ENCODE results near the gene HLA-DMB.
"Not testable (repeated sequence)": the region's sequence is repeated elsewhere in the genome, so short reads cannot be mapped to it uniquely, and the experiment has no call there.

Gene HLA-DMB

GRCh38 chr6:32949113-32949512, 8.3 kb upstream of the HLA-DMB start:
- no peak for DNase-seq

GRCh38 chr6:32947552-32948465, 7.0 kb upstream of the HLA-DMB start:
- peak; percentile 69 for DNase-seq

GRCh38 chr6:32946893-32947292, 6.1 kb upstream of the HLA-DMB start:
- DNase-seq, result no peak

GRCh38 chr6:32945953-32946352, 5.1 kb upstream of the HLA-DMB start:
- no peak for DNase-seq

GRCh38 chr6:32945108-32945760, 4.4 kb upstream of the HLA-DMB start:
- DNase-seq, result no peak

- peak; percentile 85 for DNase-seq
Measured at GRCh38 chr6:32943864-32944649, 3.2 kb upstream of the HLA-DMB start.

GRCh38 chr6:32942555-32943123, 1.8 kb upstream of the HLA-DMB start:
- DNase-seq, result not testable (repeated sequence)

GRCh38 chr6:32941214-32941768, 463 bp upstream of the HLA-DMB start:
- no peak for DNase-seq

- DNase-seq, result no peak
Measured at GRCh38 chr6:32938494-32938893, 2.3 kb downstream of the HLA-DMB start.

GRCh38 chr6:32937230-32937633, 3.6 kb downstream of the HLA-DMB start:
- no peak for DNase-seq

GRCh38 chr6:32936239-32937152, 4.3 kb downstream of the HLA-DMB start:
- DNase-seq, result peak; percentile 17

GRCh38 chr6:32935551-32936238, 5.1 kb downstream of the HLA-DMB start:
- DNase-seq, result no peak

GRCh38 chr6:32933661-32934085, 7.2 kb downstream of the HLA-DMB start:
- DNase-seq, result peak; percentile 87

- DNase-seq, result no peak
Measured at GRCh38 chr6:32932132-32932868, 8.5 kb downstream of the HLA-DMB start.

GRCh38 chr6:32931211-32931610, 9.6 kb downstream of the HLA-DMB start:
- no peak for DNase-seq

- no peak for DNase-seq
Measured at GRCh38 chr6:32922083-32922482, 18.7 kb downstream of the HLA-DMB start.

GRCh38 chr6:32920715-32921114, 20.1 kb downstream of the HLA-DMB start:
- peak; percentile 23 for DNase-seq

GRCh38 chr6:32912951-32913350, 27.9 kb downstream of the HLA-DMB start:
- no peak for DNase-seq

- DNase-seq, result no peak
Measured at GRCh38 chr6:32908897-32909296, 31.9 kb downstream of the HLA-DMB start.

- no peak for DNase-seq
Measured at GRCh38 chr6:32906539-32906938, 34.3 kb downstream of the HLA-DMB start.
